A549 (cell line): Measurements from ENCODE around the gene ATP2A3. TPM values are rescaled to one million over a fixed set of nuclear protein-coding genes. Genes with fewer than 3 reads are reported as not detected.

ENCODE experiments used
- ATAC-seq, 2 experiments: fragments of 200-7000 bp in 1 of 2; fragments of >200 bp in 1 of 2; cut with Nextera tagmentation in 1 of 2; cut with Tn5 transposase in 1 of 2; 3 replicates each; pipeline versions ENCODE4 v1.8.0 to v1.9.1; 2018 to 2020; ENCODE audit warnings: mild to moderate bottlenecking in 1 of 2, moderate library complexity in 1 of 2
- CTCF ChIA-PET: fragments of 300-600 bp; sonication (Branson Sonifier 250); formaldehyde crosslinking; extraction: SDS; loops from one replicate; lab custom pipeline; 2021; ENCODE audit warnings: antibody characterized with exemption, inconsistent platforms; lab: Yijun Ruan, JAX
- POLR2A ChIA-PET: fragments of 350-600 bp; formaldehyde crosslinking; extraction: SDS; loops from one replicate; lab custom pipeline; 2021; ENCODE audit warnings: antibody characterized with exemption, inconsistent platforms; lab: Yijun Ruan, JAX
- DNase-seq, 2 experiments: peaks; one replicate each; pipeline versions ENCODE4 v3.0.0 to v3.0.0-alpha.2; 2011 to 2016; ENCODE audit warnings: low read depth in 1 of 2, low spot score in 1 of 2
- FAIRE-seq: peaks from 2 replicates; lab custom pipeline; 2011; peaks lifted over from hg19 to GRCh38; lab: Jason Lieb, UNC
- H3K27ac ChIP-seq, 2 experiments: fragments of >200 bp; sonication (Bioruptor Twin); formaldehyde crosslinking; 3 replicates each; pipeline ENCODE4 v1.5.1; 2016 to 2017
- H3K4me1 ChIP-seq: fragments of >200 bp; sonication (Bioruptor Twin); formaldehyde crosslinking; 3 replicates; pipeline ENCODE4 v1.6.1; 2016
- H3K4me2 ChIP-seq: fragments of >200 bp; sonication (Bioruptor Twin); formaldehyde crosslinking; 3 replicates; pipeline ENCODE4 v1.6.1; 2016
- H3K4me3 ChIP-seq: fragments of >200 bp; sonication (Bioruptor Twin); formaldehyde crosslinking; 3 replicates; pipeline ENCODE4 v1.5.1; 2016
- H3K9me3 ChIP-seq: fragments of >200 bp; sonication (Bioruptor Twin); formaldehyde crosslinking; 3 replicates; pipeline ENCODE4 v1.6.1; 2016
- CBX8 ChIP-seq: fragments of 200-600 bp; sonication (generic); IDR thresholded peaks from 2 replicates; pipeline ENCODE4 v1.6.1; 2016
- EHF ChIP-seq: fragments of 250-450 bp; sonication (Bioruptor Pico); IDR thresholded peaks from 2 replicates; pipeline ENCODE4 v1.5.0; 2020; ENCODE audit warnings: mild to moderate bottlenecking
- EHMT2 ChIP-seq: fragments of 200-600 bp; sonication (generic); IDR thresholded peaks from 2 replicates; pipeline ENCODE4 v1.6.1; 2016; ENCODE audit warnings: antibody characterized with exemption, low read depth, mild to moderate bottlenecking, moderate library complexity
- EP300 ChIP-seq, 2 experiments: fragments of >200 bp; sonication (Bioruptor Twin); formaldehyde crosslinking; IDR thresholded peaks; 2 replicates in 1 of 2; 3 replicates in 1 of 2; pipeline ENCODE4 v1.6.1; 2016 to 2017
- ESRRA ChIP-seq: fragments of 150-350 bp; IDR thresholded peaks from 2 replicates; pipeline ENCODE4 v1.6.1; 2014; ENCODE audit warnings: mild to moderate bottlenecking, low read length, borderline replicate concordance
- HDAC2 ChIP-seq: fragments of 200-600 bp; sonication (generic); IDR thresholded peaks from 2 replicates; pipeline ENCODE4 v1.6.1; 2016
- HOXB5 ChIP-seq: fragments of 250-450 bp; sonication (Bioruptor Pico); IDR thresholded peaks from 2 replicates; pipeline ENCODE4 v1.5.0; 2020; ENCODE audit warnings: mild to moderate bottlenecking, moderate library complexity
- JUN ChIP-seq, 2 experiments: fragments of >200 bp; sonication (Bioruptor Twin); formaldehyde crosslinking; IDR thresholded peaks; 2 replicates in 1 of 2; 3 replicates in 1 of 2; pipeline ENCODE4 v1.6.1; 2016 to 2017
- JUNB ChIP-seq: fragments of >200 bp; sonication (Bioruptor Twin); formaldehyde crosslinking; IDR thresholded peaks from 2 replicates; pipeline ENCODE4 v1.6.1; 2016
- KDM1A ChIP-seq: fragments of 200-600 bp; sonication (generic); IDR thresholded peaks from 2 replicates; pipeline ENCODE4 v1.6.1; 2016; ENCODE audit warnings: low read depth, mild to moderate bottlenecking
- KDM5A ChIP-seq: fragments of 200-600 bp; sonication (generic); IDR thresholded peaks from 2 replicates; pipeline ENCODE4 v1.6.1; 2016; ENCODE audit warnings: antibody characterized with exemption, mild to moderate bottlenecking
- MAFK ChIP-seq: fragments of 450-650 bp; IDR thresholded peaks from 2 replicates; pipeline ENCODE4 v1.6.1; 2014; ENCODE audit not compliant: partially characterized antibody
- NPAS2 ChIP-seq: fragments of 250-450 bp; sonication (Bioruptor Pico); IDR thresholded peaks from 2 replicates; pipeline ENCODE4 v1.8.0; 2022; ENCODE audit warnings: mild to moderate bottlenecking, moderate library complexity, borderline replicate concordance
- NR3C1 ChIP-seq: fragments of >200 bp; sonication (Bioruptor Twin); formaldehyde crosslinking; IDR thresholded peaks from 3 replicates; pipeline ENCODE4 v1.6.1; 2017
- PHF8 ChIP-seq: fragments of 200-600 bp; sonication (generic); IDR thresholded peaks from 2 replicates; pipeline ENCODE4 v1.6.1; 2016; ENCODE audit warnings: low read depth, mild to moderate bottlenecking, antibody characterized with exemption, moderate library complexity, borderline replicate concordance
- POLR2AphosphoS2 ChIP-seq: conservative IDR thresholded peaks from 2 replicates; pipeline ENCODE4 v1.6.1; 2012; ENCODE audit warnings: low read length, improper control_type of control experiment, inconsistent platforms
- RAD21 ChIP-seq, 2 experiments: fragments of >200 bp in 1 of 2; sonication (Bioruptor Twin) in 1 of 2; formaldehyde crosslinking in 1 of 2; IDR thresholded peaks in 1 of 2; conservative IDR thresholded peaks in 1 of 2; 2 replicates in 1 of 2; 3 replicates in 1 of 2; pipeline ENCODE4 v1.6.1; 2012 to 2018; ENCODE audit warnings: inconsistent platforms in 1 of 2
- RARB ChIP-seq: fragments of 250-450 bp; sonication (Bioruptor Pico); IDR thresholded peaks from 2 replicates; pipeline ENCODE4 v1.8.0; 2021; ENCODE audit warnings: mild to moderate bottlenecking, moderate library complexity
- ZC3H11A ChIP-seq: fragments of 450-650 bp; IDR thresholded peaks from 2 replicates; pipeline ENCODE4 v1.6.1; 2014; ENCODE audit warnings: antibody characterized with exemption, mild to moderate bottlenecking
- ZNF302 ChIP-seq: fragments of 250-450 bp; sonication (Bioruptor Pico); IDR thresholded peaks from 2 replicates; pipeline ENCODE4 v1.9.0; 2021; ENCODE audit warnings: inconsistent platforms, mild to moderate bottlenecking, moderate library complexity
- WGBS: methylation state at CpG from one replicate; pipeline ENCODE4 v1.1.6; 2017; ENCODE audit errors: missing lambda C conversion rate; 5-methylcytosine and 5-hydroxymethylcytosine counted together
- polyA plus RNA-seq, 4 experiments: library from polyadenylated mRNA; depleted of rRNA in 3 of 4; stranded (reverse); fragments of >200 nt; fragmentation: RNase III in 1 of 4; extraction: RNeasy Plus Mini Kit Qiagen cat#74134 plus additional on column Dnase treatment in 1 of 4; gene quantifications; 2 replicates in 3 of 4; 3 replicates in 1 of 4; pipeline ENCODE4 v1.2.3, GENCODE V29; 2011 to 2017
- TF ChIP-seq, protein P1 (sequence below): IDR thresholded peaks from 2 replicates; pipeline ENCODE4 v1.6.1; 2012
- TF ChIP-seq, protein P2 (sequence below): fragments of >200 bp; sonication (Bioruptor Twin); formaldehyde crosslinking; IDR thresholded peaks from 2 replicates; pipeline ENCODE4 v1.6.1; 2016
- TF ChIP-seq, protein P3 (sequence below): fragments of 150-350 bp; IDR thresholded peaks from 2 replicates; pipeline ENCODE4 v1.6.1; 2014; ENCODE audit warnings: low read depth, mild to moderate bottlenecking, low read length
- TF ChIP-seq, protein P4 (sequence below): fragments of 250-450 bp; sonication (Bioruptor Pico); IDR thresholded peaks from 2 replicates; pipeline ENCODE4 v1.5.0; 2020; ENCODE audit warnings: low read depth, mild to moderate bottlenecking, moderate library complexity

ATP2A3 gene
- polyA plus RNA-seq, 2 of the 4 experiments (the other 2 are of a cell fraction): 3.1 to 5.5 TPM

DNA sequence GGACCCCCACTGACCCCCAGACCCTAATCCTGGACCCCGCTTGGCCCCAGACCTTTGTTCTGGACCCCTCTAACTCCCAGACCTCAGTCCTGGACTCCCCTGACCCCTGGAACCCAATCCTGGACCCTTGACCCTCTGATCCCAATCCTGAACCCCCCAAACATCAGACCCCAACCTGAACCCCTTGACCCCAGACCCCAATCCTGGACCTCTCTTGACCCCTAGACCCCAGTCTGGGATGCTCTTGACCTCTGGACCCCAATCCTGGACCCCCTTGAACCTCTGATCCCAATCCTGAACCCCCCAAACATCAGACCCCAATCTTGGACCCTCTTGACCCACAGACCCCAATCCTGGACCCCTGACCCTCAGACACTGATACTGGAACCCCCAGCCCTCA is 34.5 kb downstream of the ATP2A3 start:
- H3K4me2 ChIP-seq: no peak overlapping the region
- H3K27ac ChIP-seq: no peak overlapping the region
- no peaks in the 10 kb centered on the region for H3K9me3 ChIP-seq
- CTCF ChIA-PET: interaction anchor here (0.8 to 5.8 kb wide), 4 partner anchors 15 to 79 kb away, joined by 3 to 43 read pairs (median 3); partner anchors contain the start of gene P2RX1
- no peak overlapping the region for H3K4me3 ChIP-seq
- WGBS: 77% methylated on average over 1 of the region's 1 CpG
- ATAC-seq (no peak), FAIRE-seq (no peak)
- no peaks in the 10 kb centered on the region for H3K4me1 ChIP-seq
- POLR2A ChIA-PET: no interaction called here
- no peak for TF ChIP-seq EHMT2
- no peak for TF ChIP-seq CBX8
- TF ChIP-seq KDM1A: no peak
- no peak for TF ChIP-seq KDM5A
- no peak for TF ChIP-seq JUN (IDR thresholded peaks at IDR 0.05)
- no peak for TF ChIP-seq NR3C1
- no peak for TF ChIP-seq PHF8
- TF ChIP-seq HDAC2: no peak
- TF ChIP-seq ZNF302 (CRISPR knock-in tag): no peak
- TF ChIP-seq EHF: no peak
- no peak for TF ChIP-seq EP300 (IDR thresholded peaks at IDR 0.05)
- TF ChIP-seq POLR2AphosphoS2: no peak
- TF ChIP-seq, all 56 proteins: peak for 0
- no peak for DNase-seq

DNA sequence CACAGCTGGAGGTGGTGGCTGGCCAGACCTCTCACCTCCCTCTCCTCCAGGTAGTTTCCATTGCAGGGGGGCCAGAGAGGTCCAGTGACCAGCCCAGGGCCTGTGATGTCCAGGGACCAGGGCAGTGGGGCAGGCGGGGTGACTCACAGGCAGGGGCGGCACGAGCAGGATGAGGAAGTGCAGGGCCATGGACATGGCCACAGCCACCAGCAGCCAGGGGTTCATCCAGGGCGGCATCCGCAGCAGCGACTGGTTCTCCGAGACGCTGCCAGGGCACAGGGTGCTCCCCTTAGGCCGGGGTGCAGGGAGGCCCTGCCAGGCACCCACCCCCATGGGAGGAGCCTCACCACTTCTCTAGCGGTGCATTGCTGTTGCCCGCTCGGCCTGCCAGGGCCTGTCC is 35.1 kb downstream of the ATP2A3 start:
- FAIRE-seq (no peak), ATAC-seq (peak in 1 of 2 experiments; percentile 12; a peak in 1 of 6 replicates), DNase-seq (no peak)
- WGBS: 91% methylated on average over 6 of the region's 12 CpGs
- POLR2A ChIA-PET: no interaction called here
- no peak overlapping the region for H3K4me3 ChIP-seq
- TF ChIP-seq ZC3H11A: no peak
- TF ChIP-seq RARB (CRISPR knock-in tag): no peak
- no peak for TF ChIP-seq CBX8
- TF ChIP-seq MAFK: no peak
- no peak for TF ChIP-seq RAD21 (conservative IDR thresholded peaks at IDR 0.05 in 1 of 2, IDR thresholded peaks at IDR 0.05 in 1 of 2)
- TF ChIP-seq, protein P1, sequence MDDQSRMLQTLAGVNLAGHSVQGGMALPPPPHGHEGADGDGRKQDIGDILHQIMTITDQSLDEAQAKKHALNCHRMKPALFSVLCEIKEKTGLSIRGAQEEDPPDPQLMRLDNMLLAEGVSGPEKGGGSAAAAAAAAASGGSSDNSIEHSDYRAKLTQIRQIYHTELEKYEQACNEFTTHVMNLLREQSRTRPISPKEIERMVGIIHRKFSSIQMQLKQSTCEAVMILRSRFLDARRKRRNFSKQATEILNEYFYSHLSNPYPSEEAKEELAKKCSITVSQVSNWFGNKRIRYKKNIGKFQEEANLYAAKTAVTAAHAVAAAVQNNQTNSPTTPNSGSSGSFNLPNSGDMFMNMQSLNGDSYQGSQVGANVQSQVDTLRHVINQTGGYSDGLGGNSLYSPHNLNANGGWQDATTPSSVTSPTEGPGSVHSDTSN: no peak
- no peak for TF ChIP-seq POLR2AphosphoS2
- no peak for TF ChIP-seq ESRRA
- TF ChIP-seq, protein P2, sequence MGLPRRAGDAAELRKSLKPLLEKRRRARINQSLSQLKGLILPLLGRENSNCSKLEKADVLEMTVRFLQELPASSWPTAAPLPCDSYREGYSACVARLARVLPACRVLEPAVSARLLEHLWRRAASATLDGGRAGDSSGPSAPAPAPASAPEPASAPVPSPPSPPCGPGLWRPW: no peak
- TF ChIP-seq, protein P3, sequence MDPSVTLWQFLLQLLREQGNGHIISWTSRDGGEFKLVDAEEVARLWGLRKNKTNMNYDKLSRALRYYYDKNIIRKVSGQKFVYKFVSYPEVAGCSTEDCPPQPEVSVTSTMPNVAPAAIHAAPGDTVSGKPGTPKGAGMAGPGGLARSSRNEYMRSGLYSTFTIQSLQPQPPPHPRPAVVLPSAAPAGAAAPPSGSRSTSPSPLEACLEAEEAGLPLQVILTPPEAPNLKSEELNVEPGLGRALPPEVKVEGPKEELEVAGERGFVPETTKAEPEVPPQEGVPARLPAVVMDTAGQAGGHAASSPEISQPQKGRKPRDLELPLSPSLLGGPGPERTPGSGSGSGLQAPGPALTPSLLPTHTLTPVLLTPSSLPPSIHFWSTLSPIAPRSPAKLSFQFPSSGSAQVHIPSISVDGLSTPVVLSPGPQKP: no peak
- TF ChIP-seq, protein P4, sequence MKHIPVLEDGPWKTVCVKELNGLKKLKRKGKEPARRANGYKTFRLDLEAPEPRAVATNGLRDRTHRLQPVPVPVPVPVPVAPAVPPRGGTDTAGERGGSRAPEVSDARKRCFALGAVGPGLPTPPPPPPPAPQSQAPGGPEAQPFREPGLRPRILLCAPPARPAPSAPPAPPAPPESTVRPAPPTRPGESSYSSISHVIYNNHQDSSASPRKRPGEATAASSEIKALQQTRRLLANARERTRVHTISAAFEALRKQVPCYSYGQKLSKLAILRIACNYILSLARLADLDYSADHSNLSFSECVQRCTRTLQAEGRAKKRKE (CRISPR knock-in tag): no peak
- TF ChIP-seq JUNB: no peak
- TF ChIP-seq EHF: no peak
- TF ChIP-seq HOXB5: no peak
- TF ChIP-seq NPAS2 (CRISPR knock-in tag): no peak
- TF ChIP-seq EP300 (IDR thresholded peaks at IDR 0.05): no peak
- TF ChIP-seq ZNF302 (CRISPR knock-in tag): no peak
- TF ChIP-seq, all 56 proteins: peak for 0
- CTCF ChIA-PET: interaction anchor here (1.1 to 8.4 kb wide), 3 partner anchors 12 to 153 kb away, joined by 3 to 86 read pairs (median 6); partner anchors contain the start of gene P2RX1
- H3K4me1 ChIP-seq: no peaks in the 10 kb centered on the region
- H3K27ac ChIP-seq: no peak overlapping the region
- H3K4me2 ChIP-seq: no peak overlapping the region
- H3K9me3 ChIP-seq: no peaks in the 10 kb centered on the region
